BJ (cell line): ENCODE measurements around the gene SSNA1. TPM values are rescaled to one million over a fixed set of nuclear protein-coding genes. Genes with fewer than 3 reads are reported as not detected.

Experiments
- CTCF ChIA-PET: fragments of 350-600 bp; formaldehyde crosslinking; extraction: SDS; loops from one replicate; lab custom pipeline; 2021; ENCODE audit warnings: antibody characterized with exemption, inconsistent platforms; lab: Yijun Ruan, JAX
- POLR2A ChIA-PET: fragments of 300-600 bp; sonication (Branson Sonifier 250); formaldehyde crosslinking; extraction: SDS; loops from one replicate; lab custom pipeline; 2021; ENCODE audit warnings: antibody characterized with exemption; lab: Charles Lee
- DNase-seq: peaks from one replicate; pipeline ENCODE4 v3.0.0-alpha.2; 2011; ENCODE audit warnings: low read depth
- H3K27me3 ChIP-seq: 2 replicates; pipeline ENCODE4 v1.6.0; 2011; ENCODE audit warnings: low read length; ENCODE audit not compliant: control insufficient read depth, insufficient read depth
- H3K36me3 ChIP-seq: 2 replicates; pipeline ENCODE4 v1.5.1; 2011; ENCODE audit warnings: low read length; ENCODE audit not compliant: control insufficient read depth, insufficient read depth
- H3K4me3 ChIP-seq: 2 replicates; pipeline ENCODE4 v1.5.1; 2011; ENCODE audit warnings: low read depth, mild to moderate bottlenecking, control low read depth, low read length
- CTCF ChIP-seq: IDR thresholded peaks from 2 replicates; pipeline ENCODE4 v1.5.1; 2011; ENCODE audit warnings: low read depth, mild to moderate bottlenecking, control low read depth, inconsistent platforms, low read length, moderate library complexity; ENCODE audit not compliant: insufficient read depth
- polyA plus RNA-seq: library from polyadenylated mRNA; depleted of rRNA; stranded (reverse); fragments of >200 nt; gene quantifications from 2 replicates; pipeline ENCODE4 v1.2.3, GENCODE V29; 2011

SSNA1 gene
- polyA plus RNA-seq, 1 experiment: 81.4 TPM

GRCh38 chr9:137213160-137214060 is 24.9 kb downstream of the SSNA1 start:
- Histone ChIP-seq H3K4me3 (no peak overlapping the region), H3K27me3 (no peaks in the 10 kb centered on the region), H3K36me3 (peaks cover 2% of the 10 kb centered on the region)
- TF ChIP-seq CTCF: 0 out of 2 replicates have a peak, but pooled peaks have one; percentile 4
- ChIA-PET CTCF (interaction anchor here (0.6 kb wide), 1 partner anchor 10 kb away, joined by 3 read pairs; no protein-coding TSS in a partner anchor), POLR2A (no interaction called here)
- no peak for DNase-seq

GRCh38 chr9:137214620-137215019 is 26.1 kb downstream of the SSNA1 start:
- peaks cover 2% of the 10 kb centered on the region for H3K36me3 ChIP-seq
- no peak for TF ChIP-seq CTCF
- no peak overlapping the region for H3K4me3 ChIP-seq
- POLR2A ChIA-PET: no interaction called here
- no peak for DNase-seq
- CTCF ChIA-PET: interaction anchor here (0.6 to 1.0 kb wide), 2 partner anchors 12 to 20 kb away, joined by 3 read pairs; partner anchors contain the start of gene RNF224
- no peaks in the 10 kb centered on the region for H3K27me3 ChIP-seq

- no peak for DNase-seq
- POLR2A ChIA-PET: no interaction called here
- CTCF ChIA-PET: interaction anchor here (0.6 to 1.0 kb wide), 2 partner anchors 12 to 19 kb away, joined by 3 read pairs; partner anchors contain the start of gene RNF224
- TF ChIP-seq CTCF: no peak
- Histone ChIP-seq H3K4me3 (no peak overlapping the region), H3K36me3 (peaks cover under 1% of the 10 kb centered on the region), H3K27me3 (no peaks in the 10 kb centered on the region)
These were observed 26.9 kb downstream of the SSNA1 start for GRCh38 chr9:137215196-137215986.

GRCh38 chr9:137216188-137216965 is 27.9 kb downstream of the SSNA1 start:
- ChIA-PET CTCF (interaction anchor here (0.9 to 1.2 kb wide), 4 partner anchors 12 to 20 kb away, joined by 3 read pairs; partner anchors contain the start of gene SLC34A3), POLR2A (no interaction called here)
- no peak for DNase-seq
- Histone ChIP-seq H3K4me3 (no peak overlapping the region), H3K36me3 (no peaks in the 10 kb centered on the region; the same call in none of the 2 replicates), H3K27me3 (no peaks in the 10 kb centered on the region)
- no peak for TF ChIP-seq CTCF
